ENCODE data around the gene NRG3. TPM values are rescaled to one million over a fixed set of nuclear protein-coding genes. Genes with fewer than 3 reads are reported as not detected.

Gene NRG3
- total and polyA plus RNA-seq, 2 of the 8 experiments (the other 6 are each of a cell fraction or from before 2014, with no cell fraction given) = 4.2 to 5.0 TPM

- ChIA-PET CTCF (ENCODE audit: partially characterized antibody) (interaction anchor here (0.6 to 1.0 kb wide), 2 partner anchors 12 to 27 kb away, joined by 3 read pairs; no protein-coding TSS in a partner anchor), POLR2A (ENCODE audit: partially characterized antibody) (no interaction called here)
- Histone ChIP-seq H2BK5ac (ENCODE audit: low read depth, low read length) (no peak overlapping the region), H2BK120ac (replicated peaks; ENCODE audit: low read depth, low read length) (no peak overlapping the region), H4K91ac (replicated peaks; ENCODE audit: insufficient read length, low read length) (no peak overlapping the region), H3K23me2 (ENCODE audit: low read depth, low read length) (no peaks in the 10 kb centered on the region), H4K5ac (ENCODE audit: insufficient read length, low read depth, low read length) (no peak overlapping the region), H3K14ac (ENCODE audit: insufficient read length) (no peak overlapping the region), H3K4me3 (ENCODE audit: extremely low read depth in 1 of 4, insufficient read depth in 2 of 4, low read depth in 3 of 4, low read length in 4 of 4) (no peak overlapping the region), H3K4me2 (ENCODE audit: insufficient read depth in 1 of 2, low read depth in 2 of 2, low read length in 2 of 2) (no peak overlapping the region), H2BK20ac (ENCODE audit: low read length) (no peak overlapping the region), H3K9ac (replicated peaks in 1 of 4; ENCODE audit: extremely low read depth in 1 of 4, low read depth in 3 of 4, low read length in 3 of 4) (no peak overlapping the region), H3K27me3 (replicated peaks in 1 of 4; ENCODE audit: control insufficient read depth in 3 of 4, extremely low read depth in 1 of 4, insufficient read depth in 3 of 4, low read length in 3 of 4) (no peaks in the 10 kb centered on the region), H2BK15ac (ENCODE audit: low read length) (no peak overlapping the region), H2BK12ac (ENCODE audit: low read depth, low read length) (no peak overlapping the region), H2AFZ (ENCODE audit: low read length) (no peak overlapping the region), H3K18ac (ENCODE audit: extremely low read depth, low read length) (no peak overlapping the region), H3K4ac (replicated peaks; ENCODE audit: insufficient read length, low read depth, low read length) (no peak overlapping the region), H2AK5ac (ENCODE audit: low read depth, low read length) (no peak overlapping the region), H3K4me1 (replicated peaks in 1 of 4; ENCODE audit: control insufficient read depth in 3 of 4, insufficient read depth in 4 of 4, low read length in 3 of 4) (no peaks in the 10 kb centered on the region), H3K79me1 (ENCODE audit: low read depth, low read length) (no peaks in the 10 kb centered on the region), H3K9me3 (ENCODE audit: insufficient read depth in 2 of 2, low read depth in 1 of 2, low read length in 1 of 2) (no peaks in the 10 kb centered on the region), H3K23ac (ENCODE audit: insufficient read length) (no peak overlapping the region), H4K8ac (ENCODE audit: extremely low read depth, insufficient read depth, low read length) (no peak overlapping the region), H3K36me3 (ENCODE audit: control insufficient read depth in 2 of 4, insufficient read depth in 4 of 4, low read length in 3 of 4) (no peaks in the 10 kb centered on the region), H3K27ac (ENCODE audit: low read depth, low read length) (no peak overlapping the region), H3K56ac (replicated peaks; ENCODE audit: insufficient read length, low read depth, low read length) (no peak overlapping the region), H3K79me2 (ENCODE audit: control insufficient read depth in 1 of 2, insufficient read depth in 2 of 2, low read length in 2 of 2) (no peaks in the 10 kb centered on the region), H4K20me1 (replicated peaks in 1 of 2; ENCODE audit: control insufficient read depth in 1 of 2, insufficient read depth in 2 of 2, low read length in 2 of 2) (no peaks in the 10 kb centered on the region)
- DNase-seq (ENCODE audit: low read depth in 1 of 2, low spot score in 2 of 2) = no peak
- FAIRE-seq = no peak
- 88% methylated on average over 3 of the region's 3 CpGs; no CpG with 5 or more reads in 1 of the 2 experiments for WGBS, 2 experiments (ENCODE audit: extremely low coverage in 1 of 2, insufficient coverage in 1 of 2, insufficient read length in 1 of 2, insufficient replicate concordance in 2 of 2, low coverage in 1 of 2, low lambda C conversion rate in 2 of 2, missing lambda C conversion rate in 1 of 2)
- no peak for TF ChIP-seq JUND (IDR thresholded peaks at IDR 0.05; ENCODE audit: low read length)
- TF ChIP-seq RAD21 (IDR thresholded peaks at IDR 0.05 in 1 of 2, conservative IDR thresholded peaks at IDR 0.05 in 1 of 2; ENCODE audit: low read depth in 2 of 2, low read length in 2 of 2) = no peak
- no peak for TF ChIP-seq NANOG (IDR thresholded peaks at IDR 0.05; ENCODE audit: insufficient read depth, low read depth, low read length, poor library complexity, severe bottlenecking)
- no peak for TF ChIP-seq CBX5 (IDR thresholded peaks at IDR 0.05; ENCODE audit: low read depth, low read length)
- TF ChIP-seq POLR2AphosphoS5 (IDR thresholded peaks at IDR 0.05; ENCODE audit: low read depth, low read length) = no peak
- TF ChIP-seq ATF3 (IDR thresholded peaks at IDR 0.05; ENCODE audit: insufficient read depth, low read depth, low read length) = no peak
- no peak for TF ChIP-seq TEAD4 (IDR thresholded peaks at IDR 0.05; ENCODE audit: low read depth, low read length)
- TF ChIP-seq SP4 (IDR thresholded peaks at IDR 0.05; ENCODE audit: low read length) = no peak
- TF ChIP-seq ATF2 (IDR thresholded peaks at IDR 0.05; ENCODE audit: low read length) = no peak
- no peak for TF ChIP-seq SP2 (IDR thresholded peaks at IDR 0.05; ENCODE audit: low read length)
- no peak for TF ChIP-seq HDAC2 (IDR thresholded peaks at IDR 0.05; ENCODE audit: borderline replicate concordance in 1 of 2, low read depth in 2 of 2, low read length in 2 of 2)
- no peak for TF ChIP-seq SIRT6 (IDR thresholded peaks at IDR 0.05; ENCODE audit: low read length)
Measured at GRCh38 chr10:82554381-82554780, 679.4 kb downstream of the NRG3 start.
